T47D (cell line): Measurements from ENCODE around the gene ANKUB1.

Experiments used
- DNase-seq, 2 experiments: peaks; one replicate each; pipeline versions ENCODE4 v3.0.0 to v3.0.0-alpha.2; 2011 to 2012; ENCODE audit warnings: low read depth in 1 of 2, low spot score in 1 of 2
- JUND ChIP-seq: IDR thresholded peaks from 2 replicates; pipeline ENCODE4 v1.6.1; 2012; ENCODE audit warnings: low read depth
- in situ Hi-C: cut with HindIII; loops from 2 replicates; pipeline ENCODE4 v1.10.0; 2016; ENCODE audit warnings: low sequenced_read_pairs, low pct_unique_long_range_greater_than_20kb

ANKUB1 gene

GRCh38 chr3:149816986-149817385 lies 24.6 kb upstream of the ANKUB1 start:
- in situ Hi-C loops: no loop called here
- no peak for DNase-seq
- TF ChIP-seq JUND: no peak

- no peak for DNase-seq
- in situ Hi-C loops: no loop called here
- TF ChIP-seq JUND: no peak
Observed at GRCh38 chr3:149816311-149816710, 24.0 kb upstream of the ANKUB1 start.

GRCh38 chr3:149815728-149816127 lies 23.4 kb upstream of the ANKUB1 start:
- no peak for DNase-seq
- no peak for TF ChIP-seq JUND

GRCh38 chr3:149815321-149815720 lies 23.0 kb upstream of the ANKUB1 start:
- in situ Hi-C loops: no loop called here
- no peak for DNase-seq

More at GRCh38 chr3:149815728-149816127, 23.4 kb upstream of the ANKUB1 start:
- in situ Hi-C loops: no loop called here

GRCh38 chr3:149813367-149814281 lies 21.3 kb upstream of the ANKUB1 start:
- peak; percentile 31 to 88 for DNase-seq
- TF ChIP-seq JUND: no peak
- in situ Hi-C loops: no loop called here

More at GRCh38 chr3:149815321-149815720, 23.0 kb upstream of the ANKUB1 start:
- no peak for TF ChIP-seq JUND

- no peak for TF ChIP-seq JUND
- in situ Hi-C loops: no loop called here
- peak; percentile 86 to 98 for DNase-seq
Observed at GRCh38 chr3:149812606-149813366, 20.4 kb upstream of the ANKUB1 start, which contains the start of gene RNF13. RNF13 (plus strand) TSS chr3:149813215; CDS start chr3:149846027, 32,812 bp downstream.

- no peak for TF ChIP-seq JUND
- in situ Hi-C loops: no loop called here
- no peak for DNase-seq
Observed at GRCh38 chr3:149812165-149812605, 19.8 kb upstream of the ANKUB1 start.

GRCh38 chr3:149810846-149811245 lies 18.5 kb upstream of the ANKUB1 start:
- in situ Hi-C loops: no loop called here
- no peak for TF ChIP-seq JUND
- no peak for DNase-seq

GRCh38 chr3:149809699-149810098 lies 17.3 kb upstream of the ANKUB1 start:
- no peak for DNase-seq
- TF ChIP-seq JUND: no peak
- in situ Hi-C loops: no loop called here

- in situ Hi-C loops: no loop called here
- DNase-seq: peak; percentile 55 to 86
- TF ChIP-seq JUND: no peak
Observed at GRCh38 chr3:149808209-149808829, 16.0 kb upstream of the ANKUB1 start.

- no peak for DNase-seq
- no peak for TF ChIP-seq JUND
- in situ Hi-C loops: no loop called here
Observed at GRCh38 chr3:149806171-149806778, 13.9 kb upstream of the ANKUB1 start.

GRCh38 chr3:149801639-149802038 lies 9.3 kb upstream of the ANKUB1 start:
- TF ChIP-seq JUND: no peak
- no peak for DNase-seq
- in situ Hi-C loops: no loop called here

- no peak for DNase-seq
Observed at GRCh38 chr3:149801195-149801594, 8.8 kb upstream of the ANKUB1 start.

More at GRCh38 chr3:149801195-149801594, 8.8 kb upstream of the ANKUB1 start:
- in situ Hi-C loops: no loop called here
- TF ChIP-seq JUND: no peak
